SJSA1 (cell line): ENCODE measurements around the gene TSPOAP1. TPM values are rescaled to one million over a fixed set of nuclear protein-coding genes. Genes with fewer than 3 reads are reported as not detected.

Source experiments
- DNase-seq, 2 experiments: peaks; one replicate each; pipeline ENCODE4 v3.0.0-alpha.2; 2015 to 2020; ENCODE audit warnings: low spot score in 2 of 2, low read depth in 1 of 2
- H3K27ac ChIP-seq: fragments of 250-450 bp; sonication (Bioruptor Pico); 2 replicates; pipeline ENCODE4 v1.5.1; 2020; ENCODE audit warnings: mild to moderate bottlenecking, moderate library complexity
- H3K27me3 ChIP-seq: fragments of 250-450 bp; sonication (Bioruptor Pico); replicated peaks from 2 replicates; pipeline ENCODE4 v1.5.1; 2020; ENCODE audit warnings: mild to moderate bottlenecking, moderate library complexity
- H3K36me3 ChIP-seq: fragments of 250-450 bp; sonication (Bioruptor Pico); 2 replicates; pipeline ENCODE4 v1.5.1; 2020; ENCODE audit warnings: mild to moderate bottlenecking
- H3K4me1 ChIP-seq: fragments of 250-450 bp; sonication (Bioruptor Pico); replicated peaks from 2 replicates; pipeline ENCODE4 v1.6.1; 2021; ENCODE audit warnings: mild to moderate bottlenecking
- H3K4me3 ChIP-seq: fragments of 250-450 bp; sonication (Bioruptor Pico); 2 replicates; pipeline ENCODE4 v1.5.1; 2020; ENCODE audit warnings: mild to moderate bottlenecking
- H3K9me3 ChIP-seq: fragments of 250-450 bp; sonication (Bioruptor Pico); replicated peaks from 2 replicates; pipeline ENCODE4 v1.5.1; 2020; ENCODE audit warnings: mild to moderate bottlenecking
- total RNA-seq: library from RNA; depleted of rRNA; stranded (reverse); fragments of >200 nt; shearing (Covaris generic); gene quantifications from 2 replicates; pipeline ENCODE4 v1.2.3, GENCODE V29; 2014

TSPOAP1 gene
- total RNA-seq, 1 experiment from 2014 or later: 0.05 TPM

GRCh38 chr17:58308173-58308984 lies 20.2 kb downstream of the TSPOAP1 start:
- Histone ChIP-seq H3K9me3 (no peaks in the 10 kb centered on the region; the same call in 1 of the 2 replicates), H3K4me3 (no peak overlapping the region), H3K27ac (no peak overlapping the region), H3K27me3 (peaks cover 79% of the 10 kb centered on the region), H3K36me3 (no peaks in the 10 kb centered on the region), H3K4me1 (no peaks in the 10 kb centered on the region)
- DNase-seq: peak in 1 of 2 experiments; percentile 54

DNA sequence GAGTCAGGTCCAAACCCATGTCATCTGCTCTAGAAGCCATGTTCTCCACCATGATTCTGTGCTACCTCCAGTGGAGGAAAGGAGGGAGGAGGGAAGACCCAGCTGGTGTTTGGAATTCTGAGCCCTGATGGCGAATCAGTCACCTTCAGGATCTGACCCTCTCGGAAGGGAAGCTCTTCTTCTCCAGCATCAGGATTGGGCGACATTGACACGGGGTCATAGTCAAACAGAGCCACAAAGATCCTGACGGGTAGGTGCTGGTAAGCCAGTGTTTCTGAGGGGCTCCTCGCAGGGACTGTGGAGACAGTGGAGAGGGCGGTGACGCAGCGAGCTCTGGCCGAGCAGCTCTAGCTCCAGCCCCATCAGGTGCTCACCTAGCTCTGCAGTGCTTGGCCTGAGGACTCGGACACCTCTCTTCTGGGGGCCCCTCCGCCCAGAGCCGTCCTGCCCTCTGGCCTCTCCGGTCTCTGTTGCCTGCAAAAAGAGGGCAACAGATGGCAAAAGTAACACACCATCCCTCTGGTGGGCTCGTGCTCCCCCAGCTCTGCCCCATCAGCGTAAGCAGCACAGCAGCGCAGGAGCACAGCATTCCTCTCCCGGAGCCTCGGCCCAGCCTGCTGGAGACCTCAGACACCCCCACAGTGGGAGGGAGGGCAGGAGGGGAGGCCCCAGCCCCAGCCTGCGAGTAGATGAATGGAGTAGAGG lies 21.0 kb downstream of the TSPOAP1 start:
- Histone ChIP-seq H3K4me1 (no peaks in the 10 kb centered on the region), H3K27ac (no peak overlapping the region), H3K9me3 (no peaks in the 10 kb centered on the region; the same call in 1 of the 2 replicates), H3K36me3 (no peaks in the 10 kb centered on the region), H3K4me3 (no peak overlapping the region), H3K27me3 (peaks cover 75% of the 10 kb centered on the region)
- peak in 1 of 2 experiments; percentile 40 for DNase-seq

GRCh38 chr17:58306131-58306951 lies 22.3 kb downstream of the TSPOAP1 start:
- Histone ChIP-seq H3K4me3 (no peak overlapping the region), H3K27me3 (peaks cover 64% of the 10 kb centered on the region), H3K4me1 (no peaks in the 10 kb centered on the region), H3K9me3 (no peaks in the 10 kb centered on the region; the same call in 1 of the 2 replicates), H3K27ac (no peak overlapping the region), H3K36me3 (no peaks in the 10 kb centered on the region)
- peak in 1 of 2 experiments; percentile 44 for DNase-seq

DNA sequence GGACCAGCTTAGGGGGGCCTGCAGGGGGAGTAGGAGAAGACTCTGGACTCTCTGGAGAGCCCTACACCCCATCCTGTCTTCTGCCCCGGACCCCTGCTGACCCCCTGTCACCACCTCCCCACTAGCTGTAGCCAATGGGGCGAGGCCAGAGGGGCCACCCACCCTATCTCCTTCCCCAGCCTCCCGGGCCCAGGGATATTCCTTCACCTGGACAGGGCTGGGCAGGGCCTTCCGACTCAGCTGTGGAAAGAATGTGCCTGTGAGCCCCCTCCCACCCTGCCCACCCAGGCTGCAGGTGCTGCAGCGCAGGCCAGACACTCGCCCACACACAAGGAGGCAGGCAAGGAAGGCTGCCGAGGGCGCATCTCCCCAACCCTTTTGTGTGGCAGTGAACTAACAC lies 23.0 kb downstream of the TSPOAP1 start:
- no peaks in the 10 kb centered on the region for H3K36me3 ChIP-seq
- peak in 1 of 2 experiments; percentile 39 for DNase-seq
- peaks cover 64% of the 10 kb centered on the region for H3K27me3 ChIP-seq
- no peak overlapping the region for H3K4me3 ChIP-seq
- no peak overlapping the region for H3K27ac ChIP-seq
- H3K4me1 ChIP-seq: no peaks in the 10 kb centered on the region
- no peaks in the 10 kb centered on the region; the same call in 1 of the 2 replicates for H3K9me3 ChIP-seq

DNA sequence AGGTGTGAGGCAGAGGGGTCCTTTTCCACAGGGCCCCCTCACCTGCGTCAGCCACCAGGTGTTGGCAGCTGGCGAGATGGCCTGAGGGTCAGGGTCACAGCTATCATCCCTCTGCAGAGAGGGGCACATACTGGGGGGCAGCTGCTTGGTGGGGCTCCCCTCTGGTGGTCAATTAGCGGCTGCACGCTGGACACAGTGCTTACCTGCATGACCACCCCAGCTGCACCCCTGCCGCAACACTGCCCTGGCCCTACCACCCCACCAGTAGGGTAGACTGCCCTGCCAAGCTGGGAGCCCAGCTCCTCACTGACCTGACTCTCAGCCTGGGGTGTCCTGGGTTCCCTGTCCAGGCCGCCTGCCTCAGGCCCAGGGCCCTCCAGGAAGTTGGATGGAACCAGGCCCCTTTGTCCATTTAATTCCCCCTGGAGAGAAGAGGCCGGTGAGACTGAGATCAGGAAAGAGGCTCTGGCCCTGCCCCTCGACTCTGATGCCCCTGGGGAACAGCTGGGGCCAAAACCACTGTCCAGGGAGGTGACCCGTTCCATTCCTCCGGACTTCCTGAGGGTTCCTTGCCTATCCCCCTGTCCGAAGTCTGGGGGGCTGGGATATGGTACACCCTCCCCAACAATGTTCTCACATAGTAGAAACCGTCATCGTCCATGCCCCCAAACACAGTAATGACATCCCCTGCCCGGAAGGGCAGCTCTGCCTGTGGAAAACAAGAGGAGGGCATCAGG lies 23.7 kb downstream of the TSPOAP1 start:
- peak in 1 of 2 experiments; percentile 42 for DNase-seq
- Histone ChIP-seq H3K27ac (no peak overlapping the region), H3K9me3 (no peaks in the 10 kb centered on the region; the same call in 1 of the 2 replicates), H3K36me3 (no peaks in the 10 kb centered on the region), H3K4me3 (no peak overlapping the region), H3K27me3 (peaks cover 63% of the 10 kb centered on the region), H3K4me1 (no peaks in the 10 kb centered on the region)

DNA sequence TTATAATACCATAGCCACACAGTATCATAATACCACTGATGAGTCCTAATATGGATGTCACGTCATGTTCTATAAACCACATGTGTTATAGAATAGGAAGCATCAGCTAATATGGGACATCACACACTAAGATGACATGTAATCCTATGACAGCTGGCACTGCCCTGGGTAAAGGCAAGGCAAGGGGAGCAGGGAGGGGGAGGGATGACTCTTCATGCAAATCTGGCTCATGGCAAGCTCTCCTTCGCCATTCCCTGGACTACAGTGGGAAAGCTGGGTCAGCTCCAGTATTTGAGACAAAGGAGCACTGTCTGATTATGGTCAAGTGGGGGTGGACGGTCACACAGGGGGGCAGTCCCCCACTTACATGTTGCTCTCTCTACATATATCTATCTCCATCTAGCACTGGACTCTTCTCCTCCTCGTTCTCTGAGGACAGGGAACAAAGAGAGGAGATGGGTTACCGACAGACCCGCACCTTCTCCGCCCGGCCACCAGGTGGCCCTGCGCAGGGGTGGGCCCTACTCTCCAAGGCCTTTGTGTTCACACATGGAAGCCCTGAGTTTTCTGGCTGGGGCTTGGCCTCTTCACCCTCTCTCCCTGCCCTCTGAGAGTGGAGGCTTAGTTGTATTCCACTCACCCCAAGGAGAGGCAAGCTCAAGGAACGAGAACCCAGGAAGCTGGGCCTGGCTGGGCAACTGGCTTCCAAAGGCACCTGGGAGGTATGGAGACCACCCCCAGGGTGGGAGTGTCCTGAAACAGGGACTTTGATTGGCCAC lies 24.4 kb downstream of the TSPOAP1 start:
- Histone ChIP-seq H3K36me3 (no peaks in the 10 kb centered on the region), H3K27me3 (peaks cover 59% of the 10 kb centered on the region), H3K9me3 (no peaks in the 10 kb centered on the region; the same call in 1 of the 2 replicates), H3K27ac (no peak overlapping the region), H3K4me3 (no peak overlapping the region), H3K4me1 (no peaks in the 10 kb centered on the region)
- peak; percentile 34 to 67 for DNase-seq

- Histone ChIP-seq H3K27me3 (peaks cover 57% of the 10 kb centered on the region), H3K4me1 (no peaks in the 10 kb centered on the region), H3K9me3 (no peaks in the 10 kb centered on the region; the same call in 1 of the 2 replicates), H3K27ac (no peak overlapping the region), H3K36me3 (no peaks in the 10 kb centered on the region), H3K4me3 (no peak overlapping the region)
- peak in 1 of 2 experiments; percentile 37 for DNase-seq
Observed at GRCh38 chr17:58302919-58303585, 25.5 kb downstream of the TSPOAP1 start.

DNA sequence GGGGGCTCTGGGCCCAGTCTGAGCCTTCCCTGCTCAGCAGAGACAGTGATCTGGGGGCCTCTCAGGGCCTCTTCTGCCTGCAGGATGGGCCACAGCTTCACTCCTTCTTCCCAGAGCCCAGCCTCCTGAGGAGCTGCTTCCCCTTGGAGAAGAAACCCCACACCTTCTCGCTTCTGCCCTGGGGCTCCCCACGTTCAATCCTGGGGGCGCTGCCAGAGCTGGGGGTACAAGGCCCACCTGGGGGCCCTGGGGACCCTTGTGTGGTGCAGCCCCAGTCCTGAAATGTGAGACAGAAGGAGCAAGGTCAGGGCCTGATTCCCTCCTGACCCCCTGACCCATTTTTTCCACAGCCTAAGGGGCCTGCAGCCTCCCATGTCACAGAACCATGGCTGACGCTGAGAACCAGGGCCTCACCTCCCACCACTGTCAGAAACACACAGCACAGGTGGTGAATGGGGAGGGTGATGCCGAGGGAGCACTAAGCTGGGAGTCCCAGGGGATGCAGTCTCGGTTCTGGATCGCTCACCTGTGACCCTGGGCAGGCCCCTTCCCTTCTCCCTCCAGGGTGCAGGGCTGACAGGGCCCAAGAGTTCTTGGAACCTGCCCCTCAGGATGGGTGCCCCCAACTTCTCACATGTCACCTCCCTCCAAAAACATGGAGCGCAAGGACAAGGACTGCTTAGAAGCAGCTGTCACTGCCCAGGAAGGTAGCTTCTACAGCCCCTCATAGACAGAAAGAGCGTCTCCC lies 26.2 kb downstream of the TSPOAP1 start:
- no peaks in the 10 kb centered on the region for H3K36me3 ChIP-seq
- DNase-seq: peak in 1 of 2 experiments; percentile 35

DNA sequence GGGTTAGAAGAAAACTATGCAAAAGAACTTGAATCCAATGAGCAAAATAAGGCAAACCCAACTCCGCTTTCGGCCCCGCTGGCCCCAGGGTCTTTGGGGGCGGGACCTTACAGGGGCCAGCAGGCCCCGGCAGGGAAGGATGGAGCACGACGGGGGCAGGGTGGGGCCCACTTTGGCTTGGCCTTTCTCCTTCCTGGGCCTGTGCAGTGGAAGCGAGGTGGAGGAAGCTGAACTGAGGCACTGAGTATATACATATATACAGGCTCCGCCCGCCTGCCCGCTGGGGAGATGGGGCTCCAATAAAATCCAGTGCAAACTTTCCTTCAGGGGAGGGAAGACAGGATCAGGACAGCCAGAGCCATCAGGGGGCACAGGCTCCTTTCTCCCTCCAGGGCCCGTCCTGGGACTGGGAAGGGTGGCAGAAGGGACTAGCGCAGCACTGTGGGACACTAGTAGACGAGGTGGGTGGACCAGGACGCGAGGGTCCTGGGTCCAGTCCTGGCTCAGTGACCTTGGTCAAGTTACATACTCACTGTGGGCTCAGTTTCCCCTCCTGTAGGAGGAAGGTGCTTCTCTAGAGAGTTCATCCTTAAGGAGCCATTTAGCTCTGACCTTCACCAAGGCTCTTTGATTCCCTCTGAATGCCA lies 27.0 kb downstream of the TSPOAP1 start:
- Histone ChIP-seq H3K9me3 (no peaks in the 10 kb centered on the region), H3K27me3 (peaks cover 48% of the 10 kb centered on the region), H3K4me3 (no peak overlapping the region), H3K4me1 (no peaks in the 10 kb centered on the region), H3K27ac (no peak overlapping the region), H3K36me3 (no peaks in the 10 kb centered on the region)
- peak in 1 of 2 experiments; percentile 41 for DNase-seq

More for the DNA sequence above, 26.2 kb downstream of the TSPOAP1 start:
- no peaks in the 10 kb centered on the region; the same call in 1 of the 2 replicates for H3K9me3 ChIP-seq
- H3K27me3 ChIP-seq: peaks cover 53% of the 10 kb centered on the region
- no peak overlapping the region for H3K4me3 ChIP-seq
- no peaks in the 10 kb centered on the region for H3K4me1 ChIP-seq
- H3K27ac ChIP-seq: no peak overlapping the region

DNA sequence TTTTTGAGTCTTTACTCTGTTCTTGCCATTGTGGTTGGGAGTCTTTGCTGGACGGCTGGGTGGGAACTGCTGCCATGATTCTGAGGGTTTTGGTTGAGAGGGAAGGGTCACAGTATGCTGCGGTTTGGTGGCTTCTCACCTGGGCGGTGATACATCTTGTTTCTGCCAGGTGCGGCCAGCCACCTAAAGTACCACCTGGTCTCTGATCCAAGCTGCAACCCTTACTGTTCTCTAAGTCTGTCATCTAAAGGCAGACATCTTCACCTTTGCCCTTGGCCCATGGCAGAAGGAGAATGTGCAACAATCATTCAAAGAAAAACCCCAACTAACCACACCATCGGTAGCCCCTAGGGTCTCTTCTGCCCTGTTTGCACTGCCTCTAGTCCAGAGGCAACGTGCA lies 28.3 kb downstream of the TSPOAP1 start:
- H3K36me3 ChIP-seq: no peaks in the 10 kb centered on the region
- H3K27ac ChIP-seq: no peak overlapping the region
- H3K27me3 ChIP-seq: peaks cover 39% of the 10 kb centered on the region
- DNase-seq: peak in 1 of 2 experiments; percentile 27
- H3K4me1 ChIP-seq: no peaks in the 10 kb centered on the region
- H3K9me3 ChIP-seq: no peaks in the 10 kb centered on the region
- H3K4me3 ChIP-seq: no peak overlapping the region

DNA sequence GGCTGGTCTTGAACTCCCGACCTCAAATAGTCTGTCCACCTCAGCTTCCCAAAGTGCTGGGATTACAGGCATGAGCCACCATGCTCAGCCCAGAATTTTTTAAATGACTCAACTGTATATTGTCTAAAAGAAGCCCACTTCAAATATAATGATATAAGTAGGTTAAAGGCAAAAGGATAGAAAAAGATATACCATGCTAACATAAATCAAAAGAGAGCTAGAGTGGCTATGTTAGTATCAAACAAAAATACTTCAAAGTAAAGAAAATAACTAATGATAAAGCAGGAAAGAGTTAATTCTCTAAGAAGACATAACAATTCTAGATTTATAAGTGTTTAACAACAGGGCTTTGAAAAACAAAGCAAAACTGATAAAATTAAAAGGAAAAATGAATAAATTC lies 34.6 kb downstream of the TSPOAP1 start:
- Histone ChIP-seq H3K4me1 (no peaks in the 10 kb centered on the region), H3K4me3 (no peak overlapping the region), H3K36me3 (no peaks in the 10 kb centered on the region), H3K27ac (no peak overlapping the region), H3K27me3 (peaks cover 59% of the 10 kb centered on the region), H3K9me3 (no peaks in the 10 kb centered on the region)
- DNase-seq: no peak
